Measurements from ENCODE around the gene MRM3.

GRCh38 chr17:795721-796120 lies 13.6 kb downstream of the MRM3 start:
- TF ChIP-seq WT1 (tag by site-specific recombination; IDR thresholded peaks at IDR 0.05), result no peak
- no peak for TF ChIP-seq TCF7L2 (IDR thresholded peaks at IDR 0.05; ENCODE audit: borderline replicate concordance, low read depth, low read length)
- no peak for TF ChIP-seq ZNF785 (tag by site-specific recombination; IDR thresholded peaks at IDR 0.05)
- TF ChIP-seq, protein P1, sequence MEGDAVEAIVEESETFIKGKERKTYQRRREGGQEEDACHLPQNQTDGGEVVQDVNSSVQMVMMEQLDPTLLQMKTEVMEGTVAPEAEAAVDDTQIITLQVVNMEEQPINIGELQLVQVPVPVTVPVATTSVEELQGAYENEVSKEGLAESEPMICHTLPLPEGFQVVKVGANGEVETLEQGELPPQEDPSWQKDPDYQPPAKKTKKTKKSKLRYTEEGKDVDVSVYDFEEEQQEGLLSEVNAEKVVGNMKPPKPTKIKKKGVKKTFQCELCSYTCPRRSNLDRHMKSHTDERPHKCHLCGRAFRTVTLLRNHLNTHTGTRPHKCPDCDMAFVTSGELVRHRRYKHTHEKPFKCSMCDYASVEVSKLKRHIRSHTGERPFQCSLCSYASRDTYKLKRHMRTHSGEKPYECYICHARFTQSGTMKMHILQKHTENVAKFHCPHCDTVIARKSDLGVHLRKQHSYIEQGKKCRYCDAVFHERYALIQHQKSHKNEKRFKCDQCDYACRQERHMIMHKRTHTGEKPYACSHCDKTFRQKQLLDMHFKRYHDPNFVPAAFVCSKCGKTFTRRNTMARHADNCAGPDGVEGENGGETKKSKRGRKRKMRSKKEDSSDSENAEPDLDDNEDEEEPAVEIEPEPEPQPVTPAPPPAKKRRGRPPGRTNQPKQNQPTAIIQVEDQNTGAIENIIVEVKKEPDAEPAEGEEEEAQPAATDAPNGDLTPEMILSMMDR (tag by site-specific recombination; IDR thresholded peaks at IDR 0.05), result no peak
- TF ChIP-seq YY1 (tag by site-specific recombination; IDR thresholded peaks at IDR 0.05), result no peak
- TF ChIP-seq ZFP3 (tag by site-specific recombination; IDR thresholded peaks at IDR 0.05; ENCODE audit: low read depth), result no peak
- no peak for TF ChIP-seq ZNF488 (tag by site-specific recombination; IDR thresholded peaks at IDR 0.05)
- TF ChIP-seq, protein P2, sequence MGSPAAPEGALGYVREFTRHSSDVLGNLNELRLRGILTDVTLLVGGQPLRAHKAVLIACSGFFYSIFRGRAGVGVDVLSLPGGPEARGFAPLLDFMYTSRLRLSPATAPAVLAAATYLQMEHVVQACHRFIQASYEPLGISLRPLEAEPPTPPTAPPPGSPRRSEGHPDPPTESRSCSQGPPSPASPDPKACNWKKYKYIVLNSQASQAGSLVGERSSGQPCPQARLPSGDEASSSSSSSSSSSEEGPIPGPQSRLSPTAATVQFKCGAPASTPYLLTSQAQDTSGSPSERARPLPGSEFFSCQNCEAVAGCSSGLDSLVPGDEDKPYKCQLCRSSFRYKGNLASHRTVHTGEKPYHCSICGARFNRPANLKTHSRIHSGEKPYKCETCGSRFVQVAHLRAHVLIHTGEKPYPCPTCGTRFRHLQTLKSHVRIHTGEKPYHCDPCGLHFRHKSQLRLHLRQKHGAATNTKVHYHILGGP (tag by site-specific recombination; IDR thresholded peaks at IDR 0.05), result no peak
- TF ChIP-seq, protein P3, sequence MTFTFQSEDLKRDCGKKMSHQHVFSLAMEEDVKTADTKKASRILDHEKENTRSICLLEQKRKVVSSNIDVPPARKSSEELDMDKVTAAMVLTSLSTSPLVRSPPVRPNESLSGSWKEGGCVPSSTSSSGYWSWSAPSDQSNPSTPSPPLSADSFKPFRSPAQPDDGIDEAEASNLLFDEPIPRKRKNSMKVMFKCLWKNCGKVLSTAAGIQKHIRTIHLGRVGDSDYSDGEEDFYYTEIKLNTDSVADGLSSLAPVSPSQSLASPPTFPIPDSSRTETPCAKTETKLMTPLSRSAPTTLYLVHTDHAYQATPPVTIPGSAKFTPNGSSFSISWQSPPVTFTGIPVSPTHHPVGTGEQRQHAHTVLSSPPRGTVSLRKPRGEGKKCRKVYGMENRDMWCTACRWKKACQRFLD (tag by site-specific recombination; IDR thresholded peaks at IDR 0.05), result no peak
- TF ChIP-seq ZNF169 (tag by site-specific recombination; IDR thresholded peaks at IDR 0.05), result no peak
- TF ChIP-seq SP2 (tag by site-specific recombination; IDR thresholded peaks at IDR 0.05), result no peak
- TF ChIP-seq ZBTB17 (tag by site-specific recombination; IDR thresholded peaks at IDR 0.05), result no peak

Measured in HEK293 (cell line).